H1 (cell line): ENCODE data around the gene DHRS1. TPM values are rescaled to one million over a fixed set of nuclear protein-coding genes. Genes with fewer than 3 reads are reported as not detected.

ENCODE experiments used
- CHD1 ChIP-seq: IDR thresholded peaks from 2 replicates; pipeline ENCODE4 v1.6.1; 2012; ENCODE audit warnings: low read depth, low read length, improper control_type of control experiment
- ZNF274 ChIP-seq: IDR thresholded peaks from 2 replicates; pipeline ENCODE4 v1.7.0; 2012; ENCODE audit warnings: low read length, borderline replicate concordance; ENCODE audit errors: extremely low read depth
- polyA plus RNA-seq, 7 experiments: library from polyadenylated mRNA; depleted of rRNA in 3 of 7; stranded (reverse) in 5 of 7; unstranded in 2 of 7; fragments of >200 nt in 5 of 7; fragments of 200-250 nt in 2 of 7; gene quantifications; 1 replicate in 5 of 7; 2 replicates in 1 of 7; 4 replicates in 1 of 7; pipeline versions ENCODE4 v1.2.1 to v1.2.3, GENCODE V29; 2011 to 2013; ENCODE audit warnings: missing spikeins in 2 of 7, mixed read lengths in 2 of 7
- total RNA-seq: library from RNA; stranded (reverse); fragmentation: NEBNext Ultra II Directional; extraction: Animal tissue kit (Norgen Biotek cat#: 25700); gene quantifications from 2 replicates; pipeline ENCODE4 v1.2.1, GENCODE V29; 2021

The DHRS1 gene
- total and polyA plus RNA-seq, 2 of the 8 experiments (the other 6 are each of a cell fraction or from before 2014, with no cell fraction given), result 8.8 to 31.7 TPM

DNA sequence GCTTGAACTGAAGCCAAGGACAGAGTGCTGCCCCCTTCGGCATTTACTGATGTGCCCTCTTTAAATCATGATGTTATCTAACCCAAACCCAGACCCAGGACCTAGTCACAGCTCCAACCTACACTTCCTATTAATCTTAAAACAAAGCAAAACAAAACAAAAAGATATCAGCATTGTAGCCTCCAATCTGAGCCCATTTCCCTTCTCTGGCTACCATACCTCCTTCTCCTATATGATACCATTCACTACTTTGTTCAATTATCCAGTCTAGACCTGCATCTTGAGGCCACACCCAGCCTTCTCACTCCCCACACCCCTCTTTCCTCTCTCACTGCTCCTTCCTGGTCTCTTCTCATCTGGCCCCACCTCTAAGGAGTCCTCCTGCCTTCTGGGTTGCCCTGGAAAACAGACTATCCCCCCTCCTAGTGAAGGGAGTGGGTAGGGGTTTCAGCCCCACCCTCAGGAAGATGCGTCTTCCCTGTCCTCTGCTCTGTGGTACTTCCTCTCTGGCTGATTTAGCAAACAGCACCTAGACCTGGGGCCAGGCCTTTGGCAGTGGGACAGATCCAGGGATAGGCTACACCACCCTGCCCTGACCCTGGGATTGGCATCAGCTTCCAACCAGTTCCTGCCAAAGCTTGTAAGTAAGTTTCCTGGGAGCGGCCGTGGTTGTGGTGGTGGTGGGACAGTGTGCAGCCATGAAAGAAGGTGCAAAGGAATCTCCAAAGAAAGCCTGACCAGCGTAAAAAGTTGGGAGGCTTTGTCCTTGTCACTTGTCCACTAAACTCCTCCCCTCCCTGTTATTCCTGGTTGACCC is 15.0 kb upstream of the DHRS1 start (continued):
- TF ChIP-seq ZNF274 (no peak), CHD1 (no peak)
- TF ChIP-seq, all 59 proteins: peak for 0
